Activated effector memory CD4-positive, alpha-beta T cell treated with Interleukin-2 at 50 U/mL for 16 hours (primary cell): ENCODE data around the gene EXD3.
"Not testable (repeated sequence)": the region's sequence is repeated elsewhere in the genome, so short reads cannot be mapped to it uniquely, and the experiment has no call there.

Source experiments
- DNase-seq: peaks from one replicate; pipeline ENCODE4 v3.0.0-alpha.2; 2020

EXD3 gene

DNA sequence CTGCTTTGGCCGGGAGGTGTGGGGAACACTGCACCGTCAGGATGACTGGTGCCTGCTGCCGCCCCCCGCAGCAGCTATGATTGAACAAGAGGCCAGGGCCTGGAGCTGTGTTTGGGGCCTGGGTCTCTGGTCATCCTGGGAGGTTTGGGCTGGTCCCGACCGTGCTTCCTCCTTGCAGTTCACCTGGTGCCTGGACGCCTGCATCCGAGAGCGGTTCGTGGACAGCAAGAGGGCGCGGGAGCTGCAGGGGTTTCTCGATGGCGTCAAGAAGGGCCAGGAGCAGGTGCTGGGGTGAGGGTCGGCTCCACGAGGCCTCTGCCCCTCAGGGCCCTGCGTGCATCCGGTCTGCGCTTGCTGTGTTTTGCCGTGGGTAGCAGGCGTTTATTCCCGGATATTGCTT is 158.9 kb downstream of the EXD3 start:
- DNase-seq = no peak

GRCh38 chr9:137263506-137263905 is 159.5 kb downstream of the EXD3 start:
- no peak for DNase-seq

GRCh38 chr9:137262909-137263285 is 160.1 kb downstream of the EXD3 start:
- no peak for DNase-seq

- DNase-seq = not testable (repeated sequence)
These were observed 160.6 kb downstream of the EXD3 start for GRCh38 chr9:137262173-137262908.
